Peyer's patch (tissue), 4 donors: ENCODE data around the gene MORC4. TPM values are rescaled to one million over a fixed set of nuclear protein-coding genes. Genes with fewer than 3 reads are reported as not detected.

Experiments
- DNase-seq, 3 donors: peaks; one replicate each; pipeline ENCODE4 v3.0.0-alpha.2; 2017 to 2019
- H3K27ac ChIP-seq, 4 donors: fragments of 200-600 bp; sonication (generic); one replicate each; pipeline ENCODE4 v1.5.1; 2016 to 2019
- H3K27me3 ChIP-seq, 2 donors: fragments of 200-600 bp; sonication (generic); one replicate each; pipeline ENCODE4 v1.5.1; 2019
- H3K36me3 ChIP-seq, 3 donors: fragments of 200-600 bp; sonication (generic); one replicate each; pipeline ENCODE4 v1.5.1; 2016 to 2019
- H3K4me1 ChIP-seq, 4 donors: fragments of 200-600 bp; sonication (generic); one replicate each; pipeline ENCODE4 v1.5.1; 2016 to 2019
- H3K4me3 ChIP-seq, 4 donors: fragments of 200-600 bp; sonication (generic); 1 replicate in 3 of 4; 2 replicates in 1 of 4; pipeline ENCODE4 v1.5.1; 2016 to 2019; ENCODE audit warnings: mild to moderate bottlenecking in 1 of 4
- H3K9me3 ChIP-seq, 4 donors: fragments of 200-600 bp; sonication (generic); one replicate each; pipeline ENCODE4 v1.5.1; 2016 to 2019; ENCODE audit warnings: mild to moderate bottlenecking in 1 of 4
- POLR2A ChIP-seq, 2 donors: fragments of 450-650 bp; IDR thresholded peaks; one replicate each; pipeline ENCODE4 v1.5.1; 2017; ENCODE audit warnings: antibody characterized with exemption in 2 of 2, mild to moderate bottlenecking in 2 of 2, moderate library complexity in 2 of 2
- total RNA-seq, 4 donors: library from RNA; depleted of rRNA; stranded (reverse); fragments of >200 nt; gene quantifications; one replicate each; pipeline ENCODE4 v1.1.0, GENCODE V29; 2016
- TF ChIP-seq, protein P1 (sequence below), 6 experiments: fragments of 450-650 bp in 4 of 6; fragments of 200-600 bp in 2 of 6; sonication (generic) in 1 of 6; IDR thresholded peaks; one replicate each; pipeline ENCODE4 v1.5.1; 2017 to 2019; ENCODE audit warnings: antibody characterized with exemption in 6 of 6, mild to moderate bottlenecking in 3 of 6, moderate library complexity in 1 of 6

The MORC4 gene
- total RNA-seq, 4 donors from 2014 or later = 5.9 to 47.9 (median 10.4) TPM

DNA sequence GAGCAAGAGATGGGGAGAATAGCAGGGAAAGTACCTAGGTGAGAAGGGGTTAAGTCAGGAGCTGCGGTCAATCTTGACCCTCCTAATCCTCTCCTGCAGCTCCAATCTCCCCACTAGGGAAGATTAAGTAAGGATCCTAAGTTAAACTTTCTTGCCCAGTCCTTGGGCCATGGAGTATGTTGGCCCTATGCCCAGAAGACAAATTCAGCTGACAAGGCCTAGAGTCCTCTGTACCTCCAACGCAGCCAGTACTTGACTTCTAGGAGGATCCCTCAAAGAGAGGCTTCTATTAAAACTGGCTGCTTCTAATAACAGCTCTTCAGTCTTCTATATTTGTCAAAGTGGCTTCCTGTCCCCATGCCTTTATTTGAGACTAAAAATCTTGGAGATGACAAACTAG is 78.4 kb downstream of the MORC4 start:
- no peak overlapping the region for H3K27ac ChIP-seq
- no peaks in the 10 kb centered on the region for H3K27me3 ChIP-seq
- H3K4me3 ChIP-seq = no peak overlapping the region
- no peaks in the 10 kb centered on the region for H3K36me3 ChIP-seq
- no peak for DNase-seq
- H3K9me3 ChIP-seq = no peaks in the 10 kb centered on the region
- no peaks in the 10 kb centered on the region for H3K4me1 ChIP-seq
- TF ChIP-seq, protein P1, sequence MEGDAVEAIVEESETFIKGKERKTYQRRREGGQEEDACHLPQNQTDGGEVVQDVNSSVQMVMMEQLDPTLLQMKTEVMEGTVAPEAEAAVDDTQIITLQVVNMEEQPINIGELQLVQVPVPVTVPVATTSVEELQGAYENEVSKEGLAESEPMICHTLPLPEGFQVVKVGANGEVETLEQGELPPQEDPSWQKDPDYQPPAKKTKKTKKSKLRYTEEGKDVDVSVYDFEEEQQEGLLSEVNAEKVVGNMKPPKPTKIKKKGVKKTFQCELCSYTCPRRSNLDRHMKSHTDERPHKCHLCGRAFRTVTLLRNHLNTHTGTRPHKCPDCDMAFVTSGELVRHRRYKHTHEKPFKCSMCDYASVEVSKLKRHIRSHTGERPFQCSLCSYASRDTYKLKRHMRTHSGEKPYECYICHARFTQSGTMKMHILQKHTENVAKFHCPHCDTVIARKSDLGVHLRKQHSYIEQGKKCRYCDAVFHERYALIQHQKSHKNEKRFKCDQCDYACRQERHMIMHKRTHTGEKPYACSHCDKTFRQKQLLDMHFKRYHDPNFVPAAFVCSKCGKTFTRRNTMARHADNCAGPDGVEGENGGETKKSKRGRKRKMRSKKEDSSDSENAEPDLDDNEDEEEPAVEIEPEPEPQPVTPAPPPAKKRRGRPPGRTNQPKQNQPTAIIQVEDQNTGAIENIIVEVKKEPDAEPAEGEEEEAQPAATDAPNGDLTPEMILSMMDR (IDR thresholded peaks at IDR 0.05) = no peak
- TF ChIP-seq POLR2A (IDR thresholded peaks at IDR 0.05) = no peak

DNA sequence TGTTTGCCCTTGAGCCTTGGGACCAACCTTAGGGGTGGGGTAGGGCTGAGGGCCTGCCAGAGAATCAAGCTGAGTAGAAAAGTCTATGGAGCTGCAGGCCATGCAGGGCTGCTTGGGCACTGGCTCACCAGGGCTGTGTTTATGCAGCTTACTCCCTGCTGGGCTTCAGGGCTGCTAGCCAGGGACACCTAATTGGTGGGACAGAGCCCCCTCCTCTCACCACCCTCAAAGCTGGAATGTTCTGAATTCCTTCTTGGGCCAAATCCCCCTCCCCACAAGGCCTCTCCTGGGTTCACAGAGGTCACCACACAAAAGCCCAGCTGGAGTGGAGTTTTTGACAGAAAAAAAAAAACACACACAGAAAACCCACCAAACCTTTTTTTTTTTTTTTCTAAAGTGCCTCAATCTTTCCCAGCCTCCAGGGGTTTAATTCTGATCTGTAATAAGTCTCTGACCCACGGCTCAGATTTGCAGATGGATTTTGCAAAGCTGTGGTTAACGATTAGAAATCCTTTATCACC is 80.0 kb downstream of the MORC4 start, which contains the start of gene CLDN2:
CLDN2 (plus strand) TSS at position 471 of the 521 bp plus-strand sequence. CDS start 7,827 bp downstream, outside the sequence.
- no peaks in the 10 kb centered on the region for H3K36me3 ChIP-seq
- DNase-seq = no peak
- H3K9me3 ChIP-seq = no peaks in the 10 kb centered on the region
- TF ChIP-seq, protein P1 (IDR thresholded peaks at IDR 0.05) = no peak
- TF ChIP-seq POLR2A (IDR thresholded peaks at IDR 0.05) = no peak
- H3K27ac ChIP-seq = no peak within 1 kb of the TSS
- no peaks in the 10 kb centered on the region for H3K4me1 ChIP-seq
- no peaks in the 10 kb centered on the region for H3K27me3 ChIP-seq
- no peak within 1 kb of the TSS for H3K4me3 ChIP-seq

DNA sequence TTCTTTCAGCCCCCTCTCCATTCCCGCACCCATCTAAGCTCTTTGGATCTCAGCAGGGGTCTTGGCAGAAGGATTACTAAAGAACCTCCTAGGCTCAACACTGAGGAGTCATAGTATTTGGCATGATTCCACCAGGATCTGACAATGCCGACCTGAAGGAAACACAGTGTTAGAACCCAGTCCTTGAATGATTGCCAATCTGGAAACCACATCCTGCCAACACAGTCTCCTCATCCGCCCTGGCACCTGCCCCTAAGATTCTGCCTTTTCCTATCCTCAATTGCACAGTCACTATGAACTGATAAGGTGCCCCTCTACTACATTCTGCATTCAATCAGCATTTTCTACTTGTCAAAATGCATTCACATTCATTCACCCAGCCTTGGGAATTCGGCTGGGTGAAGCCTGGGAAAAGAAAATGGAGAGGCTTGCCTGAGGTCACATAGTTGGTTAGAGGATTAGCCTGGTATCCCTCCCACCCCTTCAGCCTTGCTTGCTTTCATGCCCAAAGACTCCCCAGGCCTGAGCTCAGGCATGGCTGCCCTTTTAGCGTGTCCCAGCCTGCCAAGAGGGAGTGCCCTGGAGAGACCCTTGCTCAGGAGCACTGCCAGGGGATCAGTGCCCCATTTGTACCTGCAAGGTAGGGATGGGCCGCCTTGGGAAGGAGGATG is 82.0 kb downstream of the MORC4 start:
- no peaks in the 10 kb centered on the region for H3K9me3 ChIP-seq
- H3K27me3 ChIP-seq = no peaks in the 10 kb centered on the region
- no peak for DNase-seq
- H3K4me3 ChIP-seq = no peak overlapping the region
- no peaks in the 10 kb centered on the region for H3K36me3 ChIP-seq
- TF ChIP-seq, protein P1 (IDR thresholded peaks at IDR 0.05) = no peak
- TF ChIP-seq POLR2A (IDR thresholded peaks at IDR 0.05) = no peak
- H3K4me1 ChIP-seq = no peaks in the 10 kb centered on the region
- H3K27ac ChIP-seq = no peak overlapping the region

DNA sequence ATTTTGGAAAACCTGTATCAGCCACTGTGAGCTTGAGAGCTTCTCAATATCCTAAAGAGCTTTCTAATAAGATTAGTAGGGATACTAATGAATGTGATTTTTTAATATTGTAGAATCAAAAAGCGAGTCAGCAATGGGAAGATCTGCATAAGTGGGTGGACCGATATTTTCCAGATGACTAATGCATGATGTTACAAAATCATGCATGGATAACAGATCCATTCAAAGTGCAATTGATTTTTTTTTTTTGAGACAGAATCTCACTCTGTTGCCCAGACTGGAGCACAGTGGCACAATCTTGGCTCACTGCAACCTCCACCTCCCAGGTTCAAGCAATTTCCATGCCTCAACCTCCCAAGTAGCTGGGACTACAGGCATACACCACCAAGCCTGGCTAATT is 87.1 kb downstream of the MORC4 start:
- Histone ChIP-seq H3K4me3 (no peak overlapping the region), H3K36me3 (no peaks in the 10 kb centered on the region), H3K9me3 (no peaks in the 10 kb centered on the region), H3K4me1 (no peaks in the 10 kb centered on the region), H3K27me3 (no peaks in the 10 kb centered on the region), H3K27ac (no peak overlapping the region)
- TF ChIP-seq, protein P1 (IDR thresholded peaks at IDR 0.05) = no peak
- no peak for TF ChIP-seq POLR2A (IDR thresholded peaks at IDR 0.05)
- DNase-seq = no peak

DNA sequence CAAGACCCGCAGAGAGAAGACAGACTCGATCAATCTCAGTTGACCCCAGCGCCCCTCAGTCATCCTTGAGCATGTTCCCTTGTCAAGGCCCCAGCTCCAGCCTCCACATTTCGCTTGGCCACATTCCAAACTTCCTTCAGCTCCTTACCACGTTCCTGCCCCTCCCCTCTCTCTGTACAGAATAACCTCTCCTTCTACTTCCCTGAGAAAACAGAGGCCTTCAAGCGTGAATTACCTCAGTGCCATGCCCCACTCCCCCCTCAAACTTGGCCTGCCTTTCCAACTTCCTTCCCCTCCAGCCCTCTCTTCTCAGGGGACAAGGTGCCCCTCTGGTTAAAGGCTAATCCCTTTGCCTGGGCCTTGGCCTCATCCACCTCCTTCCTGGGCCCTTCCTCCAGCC is 93.7 kb downstream of the MORC4 start:
- Histone ChIP-seq H3K4me1 (no peaks in the 10 kb centered on the region), H3K27me3 (no peaks in the 10 kb centered on the region), H3K27ac (no peak overlapping the region), H3K9me3 (no peaks in the 10 kb centered on the region), H3K4me3 (no peak overlapping the region), H3K36me3 (no peaks in the 10 kb centered on the region)
- TF ChIP-seq POLR2A (IDR thresholded peaks at IDR 0.05) = no peak
- DNase-seq = peak in 1 of 3 donors; percentile 43

DNA sequence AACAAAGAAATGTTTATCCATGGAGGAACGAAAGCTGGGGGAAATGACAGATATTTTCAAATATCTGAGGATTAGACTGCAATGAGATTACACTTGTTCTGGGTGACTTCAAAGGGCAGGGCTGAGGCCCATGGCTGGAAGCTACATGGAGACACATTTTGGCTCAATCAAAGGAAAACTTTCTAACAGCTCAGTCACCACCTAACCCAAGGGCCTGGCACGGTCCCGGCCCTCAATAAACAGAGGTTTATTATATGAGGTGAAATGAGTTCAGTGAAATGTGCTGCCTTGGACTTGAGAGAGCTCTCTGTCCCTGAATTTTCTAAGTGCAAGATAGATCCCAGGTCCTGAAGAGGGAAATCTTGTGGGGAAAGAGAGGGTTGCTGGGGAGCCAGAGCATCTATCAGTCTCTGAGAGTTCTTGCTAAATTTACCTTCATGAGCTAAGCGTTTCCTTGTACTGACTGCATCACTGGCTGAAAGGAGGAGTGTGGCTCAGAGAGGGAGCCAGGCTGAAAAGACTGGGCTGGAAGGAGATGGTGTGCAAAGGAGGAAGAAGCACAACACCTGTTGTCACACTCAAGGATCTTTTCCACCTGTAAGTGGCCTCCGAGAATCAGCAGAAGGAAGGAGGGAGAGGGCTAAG is 94.8 kb downstream of the MORC4 start:
- TF ChIP-seq, protein P1 (IDR thresholded peaks at IDR 0.05) = no peak
- TF ChIP-seq POLR2A (IDR thresholded peaks at IDR 0.05) = no peak
- H3K27ac ChIP-seq = no peak overlapping the region
- no peaks in the 10 kb centered on the region for H3K4me1 ChIP-seq
- no peaks in the 10 kb centered on the region for H3K9me3 ChIP-seq
- no peak overlapping the region for H3K4me3 ChIP-seq
- H3K36me3 ChIP-seq = no peaks in the 10 kb centered on the region
- no peaks in the 10 kb centered on the region for H3K27me3 ChIP-seq
- DNase-seq = no peak
